Tongue (tissue), 2 donors: Measurements from ENCODE around the gene CCR9. TPM values are rescaled to one million over a fixed set of nuclear protein-coding genes. Genes with fewer than 3 reads are reported as not detected.
A peak's percentile ranks its signal among the peaks of the same experiment; 100 is the strongest.

ENCODE experiments used
- DNase-seq: peaks from one replicate; pipeline ENCODE4 v3.0.0-alpha.2; 2015
- total RNA-seq: library from RNA; depleted of rRNA; stranded (reverse); fragments of >200 nt; gene quantifications from one replicate; pipeline ENCODE4 v1.2.3, GENCODE V29; 2014

The CCR9 gene
- total RNA-seq, 1 donor from 2014 or later, result 0.10 TPM

DNA sequence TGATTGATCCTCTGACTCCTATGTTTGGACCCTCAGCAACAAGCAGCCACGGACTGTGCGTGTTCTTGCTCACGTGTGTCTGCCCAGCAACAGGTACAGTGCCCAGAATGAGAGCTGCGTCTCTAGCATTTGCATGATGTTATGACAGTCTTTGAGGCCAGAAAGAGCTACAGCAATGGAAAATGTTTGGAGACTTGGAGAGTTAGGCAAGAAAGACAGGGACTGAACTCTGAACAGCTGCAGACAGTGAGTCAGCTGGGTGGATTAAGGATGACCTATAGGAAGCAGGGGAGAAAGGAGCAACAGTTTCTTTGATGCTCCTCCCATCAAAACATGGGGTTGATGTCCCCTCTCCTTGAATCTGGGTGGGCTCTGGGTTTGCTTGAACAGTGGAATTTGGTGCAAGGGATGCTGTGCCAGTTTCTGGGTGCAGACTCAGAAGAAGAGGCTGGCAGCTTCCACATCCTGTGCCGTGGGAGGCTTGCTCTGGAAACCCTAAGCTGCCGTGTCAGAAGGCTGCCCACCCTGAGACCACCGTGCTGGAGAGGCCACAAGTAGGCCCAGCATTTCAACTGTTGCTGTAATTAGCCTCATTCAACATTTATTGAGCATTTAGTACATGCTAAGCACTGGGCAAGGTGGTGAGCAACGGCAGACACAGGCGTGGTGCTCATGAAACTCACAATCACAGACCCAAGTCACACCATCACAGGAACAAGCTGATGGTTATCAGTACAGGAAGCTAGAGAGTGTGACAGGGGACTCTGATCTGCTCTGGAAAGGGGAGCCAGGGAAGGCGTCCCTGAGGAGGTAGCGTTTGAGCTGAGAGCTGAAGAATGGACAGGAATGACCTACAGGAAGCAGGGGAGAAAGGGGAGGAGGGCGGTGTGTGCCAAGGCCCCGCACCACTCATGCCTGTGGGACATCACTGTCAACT lies 21.7 kb downstream of the CCR9 start:
- DNase-seq, result peak; percentile 54

DNA sequence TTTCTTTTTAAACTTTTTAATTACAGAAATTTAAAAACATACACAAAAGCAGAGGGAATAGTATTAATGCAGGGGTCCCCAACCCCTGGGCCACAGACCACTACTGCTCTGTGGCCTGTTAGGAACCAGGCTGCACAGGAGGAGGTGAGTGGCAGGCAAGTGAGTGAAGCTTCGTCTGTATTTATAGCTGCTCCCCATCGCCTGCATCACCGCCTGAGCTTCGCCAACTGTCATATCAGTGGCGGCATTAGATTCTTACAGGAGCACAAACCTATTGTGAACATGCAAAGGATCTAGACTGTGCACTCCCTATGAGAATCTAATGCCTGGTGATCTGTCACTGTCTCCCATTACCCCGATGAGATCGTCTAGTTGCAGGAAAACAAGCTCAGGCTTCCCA lies 22.4 kb downstream of the CCR9 start:
- DNase-seq, result no peak

GRCh38 chr3:45909542-45909941 lies 23.2 kb downstream of the CCR9 start:
- DNase-seq, result no peak

DNA sequence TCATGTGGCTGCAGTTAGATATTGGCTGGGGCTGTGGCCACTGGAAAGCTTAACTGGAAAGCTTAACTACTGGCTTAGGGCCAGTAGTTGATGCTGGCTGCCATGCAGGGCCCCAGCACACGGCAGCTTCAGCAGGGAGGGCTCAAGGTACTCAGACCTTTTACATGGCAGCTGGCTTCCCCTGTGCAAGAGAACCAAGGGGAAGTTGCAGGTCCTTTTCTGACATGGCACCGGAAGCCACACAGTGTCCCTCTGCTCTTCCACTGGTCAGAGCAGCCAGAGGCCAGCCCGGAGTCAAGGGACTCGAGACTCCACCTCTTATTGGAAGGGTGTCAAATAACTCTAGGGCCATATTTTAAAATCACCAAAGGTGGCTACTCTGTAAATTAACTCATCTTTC lies 24.5 kb downstream of the CCR9 start:
- peak; percentile 18 for DNase-seq

GRCh38 chr3:45911511-45912226 lies 25.3 kb downstream of the CCR9 start:
- DNase-seq, result no peak

DNA sequence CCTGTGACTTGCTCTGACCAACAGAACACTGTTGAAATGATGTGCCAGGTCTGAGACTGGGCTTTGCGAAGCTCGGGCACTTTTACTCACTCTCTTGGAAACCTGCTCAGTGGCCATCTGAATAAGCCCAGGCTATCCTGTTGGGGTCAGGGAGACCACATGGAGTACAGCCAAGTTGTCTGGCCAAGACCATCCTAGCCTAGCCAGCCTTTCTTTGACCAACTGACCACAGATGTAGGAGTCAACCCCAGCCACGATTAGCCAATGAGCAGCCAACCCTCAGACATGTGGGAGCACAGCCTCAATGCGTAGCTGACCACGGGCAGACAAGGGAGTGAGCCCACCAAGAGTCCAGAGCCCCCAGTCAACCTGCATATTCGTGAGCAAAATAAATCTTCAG lies 26.1 kb downstream of the CCR9 start:
- no peak for DNase-seq

DNA sequence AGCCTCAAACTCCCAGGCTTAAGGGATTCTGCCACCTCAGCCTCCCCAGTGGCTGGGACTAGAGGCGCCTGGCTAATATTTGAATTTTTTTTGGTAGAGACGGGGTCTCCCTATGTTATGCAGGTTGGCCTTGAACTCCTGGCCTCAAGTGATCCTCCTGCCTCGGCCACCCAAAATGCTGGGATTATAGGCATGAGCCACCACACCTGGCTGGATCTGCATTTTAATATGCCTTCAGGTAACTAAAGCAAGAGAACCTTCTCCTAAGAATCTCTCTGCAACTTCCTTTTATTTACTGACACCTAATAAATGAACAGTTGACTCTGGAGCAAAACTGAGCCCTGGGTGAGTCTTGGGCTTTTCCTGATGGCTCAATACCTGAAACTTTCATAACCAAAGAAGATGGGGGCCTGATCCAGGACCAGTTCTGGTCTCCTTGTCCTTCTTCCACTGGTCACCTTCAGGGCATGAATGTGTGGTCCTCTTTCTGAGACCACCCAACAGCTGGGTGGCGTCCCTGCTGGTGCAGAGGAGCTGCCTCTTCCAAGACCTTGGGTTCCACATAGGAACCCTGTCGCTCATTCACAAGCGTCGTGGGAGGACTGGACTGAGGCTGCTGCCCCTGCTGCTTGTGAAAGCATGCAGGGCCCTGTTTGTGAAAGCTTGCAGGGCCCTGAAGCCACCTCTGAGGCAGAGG lies 28.2 kb downstream of the CCR9 start:
- DNase-seq, result no peak

DNA sequence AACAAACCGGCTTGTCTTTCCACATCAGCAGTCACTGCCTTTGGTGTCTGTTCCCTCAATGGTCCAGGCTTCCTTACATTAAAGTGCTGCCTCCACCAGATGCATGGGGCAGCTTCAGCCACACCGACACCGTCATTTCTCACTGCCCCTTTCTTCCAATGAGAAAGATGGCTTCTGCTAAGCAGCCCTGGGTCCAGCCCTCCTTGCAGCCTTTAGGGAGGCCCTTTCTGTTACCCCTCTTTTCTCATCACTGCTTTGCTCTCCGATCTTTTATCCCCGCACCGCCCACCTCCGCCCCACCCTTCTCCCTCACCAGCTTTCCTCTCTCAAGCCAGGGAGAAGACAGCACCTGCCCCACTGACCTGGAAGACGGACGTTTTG lies 28.7 kb downstream of the CCR9 start:
- no peak for DNase-seq

GRCh38 chr3:45915518-45916231 lies 29.3 kb downstream of the CCR9 start:
- DNase-seq, result no peak

DNA sequence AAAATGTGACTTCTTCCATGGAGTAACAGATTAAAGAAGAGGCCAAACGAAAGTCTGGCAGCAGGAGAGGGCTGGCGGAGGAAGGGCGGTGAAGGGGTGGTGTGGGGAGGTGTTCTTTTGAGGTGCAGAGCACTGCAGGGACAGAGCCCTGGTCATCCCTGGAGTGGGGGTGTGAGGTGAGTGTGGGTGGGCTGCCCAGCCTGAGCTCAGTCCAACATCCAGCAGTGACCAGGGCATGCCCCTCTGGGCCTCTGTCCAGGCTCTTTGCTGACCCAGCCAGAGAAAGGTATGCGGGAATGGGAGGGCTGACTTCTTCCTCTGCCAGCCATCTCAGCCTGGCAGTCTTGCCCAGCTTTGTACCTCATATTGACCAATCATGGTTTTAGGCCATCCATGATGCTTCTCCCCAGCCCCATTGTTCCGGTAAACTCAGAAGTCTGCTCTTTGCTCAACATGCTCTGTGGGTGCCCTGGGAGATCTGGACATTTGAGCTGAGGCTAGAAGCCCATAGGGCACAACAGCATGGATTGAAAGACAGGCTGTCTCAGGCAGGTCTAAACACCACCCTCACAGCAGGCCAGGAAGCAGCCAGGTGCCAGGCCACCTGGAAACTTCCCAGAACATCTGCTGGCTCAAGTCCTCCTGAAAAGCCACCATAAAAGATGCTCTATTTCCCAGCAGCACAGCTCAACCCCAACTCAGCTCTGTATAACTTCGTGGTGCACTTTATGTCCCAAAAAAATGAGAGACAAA lies 31.0 kb downstream of the CCR9 start:
- DNase-seq, result no peak

DNA sequence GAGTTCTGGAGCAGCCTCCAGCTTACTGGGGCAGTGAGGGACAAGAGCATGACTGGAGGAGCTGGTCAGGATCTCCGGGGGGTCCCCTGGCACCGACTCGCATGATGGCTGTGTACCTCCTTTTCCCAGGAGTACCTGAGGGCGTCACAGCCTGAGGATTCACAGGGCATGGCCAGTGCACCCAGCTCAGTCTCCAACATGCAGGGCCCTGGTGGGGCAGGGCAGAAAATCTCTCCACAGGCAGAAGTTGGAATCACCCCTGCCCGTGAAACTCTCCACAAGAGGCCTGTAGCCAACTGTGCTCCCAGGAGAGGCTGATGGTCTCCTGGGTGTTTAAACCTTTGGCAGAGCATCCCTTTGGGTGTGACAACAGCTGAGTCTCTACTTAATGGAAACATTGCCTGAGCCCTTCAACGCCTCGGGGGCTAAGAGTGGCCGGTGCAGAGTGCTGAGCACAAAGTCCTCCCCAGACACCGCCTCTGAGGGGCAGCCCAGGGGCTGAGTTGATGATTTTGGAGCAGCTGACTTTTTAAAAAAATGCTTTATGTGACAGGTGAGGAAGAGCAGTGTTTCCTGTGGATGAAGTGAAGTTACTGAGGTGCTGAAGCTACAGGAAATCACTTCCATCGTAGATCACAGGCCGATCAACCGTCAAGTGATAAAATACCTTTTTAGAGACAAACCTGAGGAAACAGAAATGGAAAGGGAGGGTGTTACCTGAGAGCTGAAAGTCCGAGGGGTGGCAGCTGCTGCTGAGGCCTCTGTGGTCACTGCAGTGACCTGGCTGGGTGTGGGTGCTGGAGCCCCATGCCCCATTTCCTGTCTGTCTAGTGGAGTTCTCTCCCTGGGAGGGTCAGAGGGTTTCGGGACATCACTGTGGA lies 35.1 kb downstream of the CCR9 start:
- DNase-seq, result no peak

DNA sequence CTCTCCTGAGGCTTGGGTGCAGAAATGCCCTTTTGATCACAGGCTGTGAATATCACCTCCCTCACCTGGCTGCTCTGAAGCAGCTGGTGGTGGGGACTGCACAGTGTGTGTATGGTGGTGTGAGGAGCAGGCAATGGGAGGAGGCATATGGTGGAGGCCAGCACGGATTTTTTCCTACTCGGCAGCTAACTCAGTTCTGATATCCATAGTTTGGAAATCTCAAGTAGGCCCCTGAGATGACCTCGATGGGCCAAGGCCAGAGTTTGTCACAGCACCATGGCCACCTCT lies 35.6 kb downstream of the CCR9 start:
- no peak for DNase-seq

DNA sequence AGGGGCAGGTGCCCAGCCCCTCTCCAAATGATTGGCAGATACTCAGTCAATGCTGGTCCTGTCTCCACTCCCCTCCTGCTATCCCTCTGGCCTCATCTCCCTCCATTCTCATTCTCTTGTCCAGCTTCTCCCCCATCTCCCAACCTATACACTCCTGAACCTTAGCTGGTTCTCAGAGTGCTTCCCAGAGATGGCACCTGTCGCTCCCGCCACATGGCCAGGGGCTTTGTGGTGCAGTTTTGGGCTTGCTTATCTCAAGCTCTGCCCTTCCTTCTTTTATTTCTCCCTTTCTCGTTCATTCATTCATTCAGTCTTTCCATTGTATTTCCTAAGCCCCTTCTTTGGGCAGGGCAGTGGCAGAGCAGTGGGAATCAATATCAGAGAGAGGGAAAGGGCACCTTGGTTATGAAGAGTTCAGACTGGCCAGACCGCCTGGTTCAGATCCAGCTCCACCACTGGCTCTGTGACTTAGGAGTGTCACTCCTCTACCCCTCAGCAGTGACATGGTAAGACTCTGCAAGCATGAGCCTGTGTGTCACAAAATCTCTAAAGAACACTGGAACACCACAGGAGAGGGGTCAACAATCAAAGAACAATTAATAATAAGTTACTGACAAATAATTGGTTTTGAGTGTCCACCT lies 36.7 kb downstream of the CCR9 start:
- DNase-seq, result no peak

DNA sequence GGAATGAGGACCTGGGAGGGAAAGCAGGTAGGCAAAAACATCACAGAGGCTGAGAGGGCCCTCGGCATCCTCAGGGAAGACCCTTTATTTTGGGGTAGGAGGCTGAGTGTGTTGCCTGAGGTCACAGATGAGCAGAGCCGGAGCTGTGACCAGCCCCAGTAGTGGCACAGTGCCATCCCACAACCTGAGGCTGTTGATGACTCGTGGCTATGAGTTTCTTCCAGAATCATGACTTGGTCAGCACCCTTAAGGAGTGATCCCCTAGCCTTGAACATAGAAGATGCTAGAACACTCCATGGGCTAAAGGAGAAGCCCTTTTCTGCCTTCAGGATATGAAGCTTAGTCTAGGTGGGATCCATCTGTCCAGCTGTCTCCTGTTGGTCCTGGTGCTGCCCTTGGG lies 37.4 kb downstream of the CCR9 start:
- DNase-seq, result no peak

DNA sequence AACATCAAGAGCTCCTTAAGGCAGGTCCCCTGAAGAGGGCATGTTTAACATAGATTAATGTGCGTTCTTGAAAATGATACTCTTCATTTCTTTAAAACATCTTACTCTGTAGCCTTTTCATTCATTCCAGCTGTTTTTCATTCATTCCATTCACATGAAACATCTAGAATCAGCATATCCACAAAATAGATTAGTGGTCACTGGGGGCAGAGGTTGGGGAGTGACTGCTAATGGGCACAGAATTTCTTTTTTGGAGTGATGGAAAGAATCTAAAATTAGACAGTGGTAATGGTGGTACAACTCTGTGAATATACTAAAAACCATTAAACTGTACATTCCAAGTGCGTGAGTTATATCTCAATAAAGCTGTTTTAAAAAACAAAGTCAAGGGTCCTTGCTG lies 41.5 kb downstream of the CCR9 start:
- no peak for DNase-seq

GRCh38 chr3:45929042-45929679 lies 42.8 kb downstream of the CCR9 start:
- DNase-seq, result peak; percentile 43

GRCh38 chr3:45931496-45931895 lies 45.2 kb downstream of the CCR9 start:
- DNase-seq, result no peak

GRCh38 chr3:45932112-45932511 lies 45.8 kb downstream of the CCR9 start:
- no peak for DNase-seq

DNA sequence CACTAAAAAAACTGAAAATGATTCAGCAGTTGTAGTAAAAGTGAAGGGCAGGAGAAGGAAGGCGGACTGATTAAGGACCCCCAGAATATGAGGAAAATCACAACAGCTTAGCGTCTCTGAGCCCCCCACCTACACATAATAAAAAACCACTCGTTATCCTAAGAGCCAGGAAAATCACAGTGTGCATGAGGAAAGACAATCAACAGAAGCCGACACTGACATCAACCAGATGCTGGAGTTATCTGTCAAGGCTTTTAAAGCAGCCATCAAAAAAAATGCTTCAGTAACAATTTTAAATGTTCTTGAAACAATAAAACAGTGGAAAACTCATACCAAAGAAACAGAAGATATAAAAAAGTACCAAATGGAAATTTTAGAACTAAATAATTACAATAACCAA lies 47.2 kb downstream of the CCR9 start:
- DNase-seq, result peak; percentile 35

DNA sequence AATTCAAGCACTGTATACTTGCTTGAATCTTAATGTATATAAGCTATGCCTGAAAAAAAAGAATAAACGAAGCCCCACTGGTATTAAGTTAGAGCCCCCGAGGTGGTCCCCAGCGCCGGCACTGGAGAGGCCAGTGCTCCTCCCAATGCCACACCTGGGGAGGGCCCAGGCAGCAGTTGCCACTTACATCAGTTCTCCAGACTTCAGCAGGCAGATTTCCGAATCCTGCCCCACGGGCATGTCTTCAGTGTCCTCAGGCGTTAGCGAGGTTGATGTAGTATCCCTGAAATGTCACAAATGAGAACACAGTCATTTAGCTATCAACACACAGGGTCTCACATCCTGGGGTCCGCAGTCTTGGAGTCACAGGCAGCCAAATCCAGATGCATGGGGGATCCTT lies 49.9 kb downstream of the CCR9 start:
- DNase-seq, result no peak
